ENCODE measurements around the gene TTN.

DNA sequence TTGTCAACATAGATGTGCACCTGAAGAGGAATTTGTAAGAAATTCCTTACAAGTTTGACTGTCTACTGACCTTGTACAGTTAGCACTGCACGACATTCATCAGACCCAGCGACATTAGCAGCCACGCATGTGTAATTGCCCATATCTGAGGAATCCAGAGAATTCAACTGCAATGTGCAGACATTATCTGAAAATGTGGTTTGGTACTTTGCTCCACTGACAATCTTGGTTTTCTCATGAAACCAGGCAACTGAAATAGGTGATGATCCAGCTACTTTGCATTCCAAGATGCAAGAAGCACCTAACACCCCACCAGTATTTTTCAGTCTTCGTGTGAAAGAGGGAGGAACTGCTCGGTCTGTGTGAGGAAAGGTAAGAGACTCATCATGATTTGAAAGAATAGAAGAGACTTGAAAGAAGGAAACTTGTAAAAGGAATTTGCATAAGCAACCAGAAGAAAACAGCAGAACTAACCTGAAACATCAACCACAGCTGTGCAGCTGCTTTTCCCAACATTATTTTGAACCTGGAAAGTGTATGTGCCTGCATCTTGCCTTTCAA, 83.4 kb downstream of the TTN start:
- no peak for TF ChIP-seq EP300 (IDR thresholded peaks at IDR 0.05)
- TF ChIP-seq, protein P1, sequence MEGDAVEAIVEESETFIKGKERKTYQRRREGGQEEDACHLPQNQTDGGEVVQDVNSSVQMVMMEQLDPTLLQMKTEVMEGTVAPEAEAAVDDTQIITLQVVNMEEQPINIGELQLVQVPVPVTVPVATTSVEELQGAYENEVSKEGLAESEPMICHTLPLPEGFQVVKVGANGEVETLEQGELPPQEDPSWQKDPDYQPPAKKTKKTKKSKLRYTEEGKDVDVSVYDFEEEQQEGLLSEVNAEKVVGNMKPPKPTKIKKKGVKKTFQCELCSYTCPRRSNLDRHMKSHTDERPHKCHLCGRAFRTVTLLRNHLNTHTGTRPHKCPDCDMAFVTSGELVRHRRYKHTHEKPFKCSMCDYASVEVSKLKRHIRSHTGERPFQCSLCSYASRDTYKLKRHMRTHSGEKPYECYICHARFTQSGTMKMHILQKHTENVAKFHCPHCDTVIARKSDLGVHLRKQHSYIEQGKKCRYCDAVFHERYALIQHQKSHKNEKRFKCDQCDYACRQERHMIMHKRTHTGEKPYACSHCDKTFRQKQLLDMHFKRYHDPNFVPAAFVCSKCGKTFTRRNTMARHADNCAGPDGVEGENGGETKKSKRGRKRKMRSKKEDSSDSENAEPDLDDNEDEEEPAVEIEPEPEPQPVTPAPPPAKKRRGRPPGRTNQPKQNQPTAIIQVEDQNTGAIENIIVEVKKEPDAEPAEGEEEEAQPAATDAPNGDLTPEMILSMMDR (IDR thresholded peaks at IDR 0.05) = no peak
- TF ChIP-seq POLR2A (IDR thresholded peaks at IDR 0.05) = no peak
- no peak for TF ChIP-seq POLR2AphosphoS5 (IDR thresholded peaks at IDR 0.05)

All from suprapubic skin (tissue), 4 donors.